ENCODE data around the gene YWHAB. TPM values are rescaled to one million over a fixed set of nuclear protein-coding genes. Genes with fewer than 3 reads are reported as not detected.

YWHAB gene
- total RNA-seq, 1 donor from 2014 or later: 234 TPM

DNA sequence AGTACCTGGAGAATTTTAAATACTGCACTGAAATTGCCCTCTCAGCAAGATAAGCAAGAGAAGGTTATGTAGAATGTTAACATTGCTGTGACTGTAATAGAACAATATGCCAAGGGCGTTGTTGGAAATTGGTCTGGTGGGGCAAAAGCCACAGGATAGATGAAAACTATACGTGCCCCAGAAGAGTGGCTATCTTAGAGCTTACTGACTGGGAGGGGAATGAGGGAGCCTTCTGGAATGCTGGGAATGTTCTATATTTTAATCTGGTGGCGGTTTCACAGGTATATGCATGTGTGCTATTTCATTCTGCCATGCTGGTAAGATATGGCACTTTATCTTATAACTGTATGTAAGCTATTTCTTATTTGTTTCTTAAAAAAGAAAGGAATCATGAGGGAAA, 35.2 kb upstream of the YWHAB start:
- ATAC-seq (ENCODE audit: low read depth) (no peak), DNase-seq (no peak)
- Mint-ChIP-seq H3K9me3 (peaks cover 7% of the 10 kb centered on the region), H3K36me3 (ENCODE audit: low read depth) (no peaks in the 10 kb centered on the region), H3K4me3 (no peak overlapping the region), H3K27me3 (peaks cover 22% of the 10 kb centered on the region), H3K27ac (no peak overlapping the region), H3K4me1 (no peaks in the 10 kb centered on the region)
- intact Hi-C loops (cut with micrococcal nuclease): no loop called here
- ChIA-PET CTCF (no interaction called here), POLR2A (no interaction called here)
- TF ChIP-seq, protein P1, sequence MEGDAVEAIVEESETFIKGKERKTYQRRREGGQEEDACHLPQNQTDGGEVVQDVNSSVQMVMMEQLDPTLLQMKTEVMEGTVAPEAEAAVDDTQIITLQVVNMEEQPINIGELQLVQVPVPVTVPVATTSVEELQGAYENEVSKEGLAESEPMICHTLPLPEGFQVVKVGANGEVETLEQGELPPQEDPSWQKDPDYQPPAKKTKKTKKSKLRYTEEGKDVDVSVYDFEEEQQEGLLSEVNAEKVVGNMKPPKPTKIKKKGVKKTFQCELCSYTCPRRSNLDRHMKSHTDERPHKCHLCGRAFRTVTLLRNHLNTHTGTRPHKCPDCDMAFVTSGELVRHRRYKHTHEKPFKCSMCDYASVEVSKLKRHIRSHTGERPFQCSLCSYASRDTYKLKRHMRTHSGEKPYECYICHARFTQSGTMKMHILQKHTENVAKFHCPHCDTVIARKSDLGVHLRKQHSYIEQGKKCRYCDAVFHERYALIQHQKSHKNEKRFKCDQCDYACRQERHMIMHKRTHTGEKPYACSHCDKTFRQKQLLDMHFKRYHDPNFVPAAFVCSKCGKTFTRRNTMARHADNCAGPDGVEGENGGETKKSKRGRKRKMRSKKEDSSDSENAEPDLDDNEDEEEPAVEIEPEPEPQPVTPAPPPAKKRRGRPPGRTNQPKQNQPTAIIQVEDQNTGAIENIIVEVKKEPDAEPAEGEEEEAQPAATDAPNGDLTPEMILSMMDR (IDR thresholded peaks at IDR 0.05): no peak

DNA sequence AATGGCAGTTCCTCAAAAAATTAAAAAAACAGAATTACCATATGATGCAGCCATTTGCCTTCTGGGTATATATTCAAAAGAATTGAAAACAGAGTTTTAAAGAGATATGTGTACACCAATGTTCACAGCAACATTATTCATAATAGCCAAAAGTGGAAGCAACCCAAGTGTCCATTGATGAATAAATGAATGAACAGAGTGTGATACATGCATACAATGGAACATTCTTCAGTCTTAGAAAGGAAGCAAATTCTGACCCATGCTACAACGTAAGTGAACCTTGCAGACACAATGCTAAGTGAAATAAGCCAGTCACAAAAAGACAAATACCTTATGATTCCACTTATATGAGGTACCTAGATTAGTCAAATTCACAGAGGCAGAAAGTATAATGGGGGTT, 34.7 kb upstream of the YWHAB start:
- Mint-ChIP-seq H3K4me1 (no peaks in the 10 kb centered on the region), H3K27ac (no peak overlapping the region)

DNA sequence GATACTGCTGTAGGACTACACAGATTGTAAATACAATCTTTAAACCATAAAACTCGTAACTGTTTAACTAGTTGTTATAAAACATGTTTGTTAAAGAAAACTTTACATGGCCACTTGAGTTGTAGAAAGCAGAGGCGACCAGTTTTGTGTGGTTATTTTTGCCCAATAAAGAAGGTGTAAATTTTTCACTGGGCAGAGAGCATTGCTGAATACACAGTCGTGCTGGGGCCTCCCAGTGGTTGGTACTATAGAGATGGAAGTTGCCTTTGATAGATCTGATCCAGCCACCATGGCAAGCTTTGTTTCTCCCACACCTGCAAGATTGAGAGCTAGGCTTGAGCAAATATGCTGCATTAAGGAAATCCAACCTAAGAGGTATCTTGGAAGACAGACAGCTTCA, 34.0 kb upstream of the YWHAB start:
- no peak for DNase-seq
- intact Hi-C loops (cut with micrococcal nuclease): no loop called here
- no peak for ATAC-seq (ENCODE audit: low read depth)
- ChIA-PET POLR2A (no interaction called here), CTCF (no interaction called here)
- peaks cover 3% of the 10 kb centered on the region for H3K4me1 Mint-ChIP-seq
- H3K27ac Mint-ChIP-seq: no peak overlapping the region
- H3K27me3 Mint-ChIP-seq: peaks cover 18% of the 10 kb centered on the region
- H3K9me3 Mint-ChIP-seq: peaks cover 8% of the 10 kb centered on the region
- no peaks in the 10 kb centered on the region for H3K36me3 Mint-ChIP-seq (ENCODE audit: low read depth)
- TF ChIP-seq, protein P1 (IDR thresholded peaks at IDR 0.05): no peak
- no peak overlapping the region for H3K4me3 Mint-ChIP-seq

More for the DNA sequence above, 34.7 kb upstream of the YWHAB start:
- ATAC-seq (ENCODE audit: low read depth) (no peak), DNase-seq (no peak)
- Mint-ChIP-seq H3K4me3 (no peak overlapping the region), H3K27me3 (peaks cover 20% of the 10 kb centered on the region), H3K9me3 (peaks cover 7% of the 10 kb centered on the region), H3K36me3 (ENCODE audit: low read depth) (no peaks in the 10 kb centered on the region)
- POLR2A ChIA-PET: no interaction called here
- intact Hi-C loops (cut with micrococcal nuclease): no loop called here
- CTCF ChIA-PET: no interaction called here
- TF ChIP-seq, protein P1 (IDR thresholded peaks at IDR 0.05): no peak

DNA sequence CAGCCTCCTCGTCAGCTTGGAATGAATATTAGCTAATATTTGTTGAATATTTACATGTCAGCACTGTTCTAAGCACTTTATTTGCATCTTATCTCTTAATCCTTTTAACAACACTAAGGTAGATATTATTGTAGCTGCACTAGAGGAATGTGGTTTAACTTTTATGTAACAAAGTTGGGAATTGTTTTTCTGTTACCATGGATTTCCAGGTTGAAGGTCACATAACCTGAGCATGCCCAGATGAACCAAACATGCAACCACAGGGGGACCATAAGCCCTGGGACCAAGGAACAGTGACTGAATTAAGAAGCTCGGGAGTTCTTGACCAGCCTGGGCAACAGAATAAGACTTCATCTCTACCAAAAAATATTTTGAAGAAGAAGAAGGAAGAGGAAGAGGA, 29.1 kb upstream of the YWHAB start:
- Mint-ChIP-seq H3K4me3 (no peak overlapping the region), H3K27me3 (peaks cover 7% of the 10 kb centered on the region), H3K27ac (no peak overlapping the region), H3K4me1 (peaks cover 7% of the 10 kb centered on the region), H3K36me3 (ENCODE audit: low read depth) (no peaks in the 10 kb centered on the region), H3K9me3 (peaks cover 8% of the 10 kb centered on the region)
- POLR2A ChIA-PET: no interaction called here
- no peak for ATAC-seq (ENCODE audit: low read depth)
- TF ChIP-seq, protein P1 (IDR thresholded peaks at IDR 0.05): no peak
- DNase-seq: no peak
- intact Hi-C loops (cut with micrococcal nuclease): no loop called here
- CTCF ChIA-PET: no interaction called here

DNA sequence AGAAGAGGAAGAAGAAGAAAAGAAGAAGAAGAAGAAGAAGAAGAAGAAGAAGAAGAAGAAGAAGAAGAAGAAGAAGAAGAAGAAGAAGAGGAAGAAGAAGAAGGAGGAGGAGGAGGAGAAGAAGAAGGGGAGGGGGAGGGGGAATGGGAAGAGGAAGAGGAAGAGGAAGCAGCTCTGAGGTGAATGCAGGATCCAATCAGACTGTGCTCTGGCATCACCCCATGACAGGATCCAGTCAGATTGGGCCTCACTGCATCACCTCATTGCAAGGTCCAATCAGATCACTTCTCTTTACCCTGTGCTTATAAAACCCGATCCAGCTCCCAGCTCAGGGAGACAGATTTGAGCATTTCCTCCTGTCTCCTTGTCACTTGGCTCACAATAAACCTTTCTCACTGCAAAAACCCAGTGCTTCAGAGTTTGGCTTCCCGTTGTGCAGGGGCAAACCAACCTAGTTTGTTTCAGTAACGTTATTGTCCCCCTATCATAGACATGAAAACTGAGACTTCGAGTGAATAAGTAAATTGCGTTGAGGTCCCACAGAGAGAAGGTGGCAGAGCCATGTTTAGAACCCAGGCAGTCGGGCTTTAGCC, 28.6 kb upstream of the YWHAB start:
- no peak for ATAC-seq (ENCODE audit: low read depth)
- H3K27ac Mint-ChIP-seq: no peak overlapping the region
- H3K9me3 Mint-ChIP-seq: peaks cover 8% of the 10 kb centered on the region
- peaks cover 7% of the 10 kb centered on the region for H3K27me3 Mint-ChIP-seq
- peaks cover 7% of the 10 kb centered on the region for H3K4me1 Mint-ChIP-seq
- TF ChIP-seq, protein P1 (IDR thresholded peaks at IDR 0.05): no peak
- no peak for DNase-seq
- intact Hi-C loops (cut with micrococcal nuclease): no loop called here
- no peak overlapping the region for H3K4me3 Mint-ChIP-seq
- H3K36me3 Mint-ChIP-seq (ENCODE audit: low read depth): no peaks in the 10 kb centered on the region
- ChIA-PET POLR2A (no interaction called here), CTCF (no interaction called here)
